ENCODE results near the gene ATP6V0C.
"Not testable (repeated sequence)": the region's sequence is repeated elsewhere in the genome, so short reads cannot be mapped to it uniquely, and the experiment has no call there.

ATP6V0C gene

GRCh38 chr16:2560131-2560797 lies 46.5 kb downstream of the ATP6V0C start:
- not testable (repeated sequence) for DNase-seq

DNA sequence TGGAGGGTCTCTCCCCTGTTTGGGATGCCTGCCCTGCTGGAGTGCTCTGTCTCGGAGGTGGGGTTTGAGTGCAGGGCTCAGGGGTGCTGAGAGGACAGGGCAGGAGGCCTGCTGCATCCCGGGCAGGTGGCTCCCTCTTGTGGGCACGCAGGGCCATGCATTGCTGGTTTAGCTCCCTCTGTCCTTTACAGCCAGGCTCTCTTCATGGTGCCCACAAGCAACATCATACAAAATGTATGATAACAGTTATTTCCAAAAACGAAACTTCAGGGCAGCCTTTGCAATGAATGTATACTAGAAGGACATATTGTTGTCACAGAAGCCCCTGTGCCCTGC lies 47.0 kb downstream of the ATP6V0C start:
- DNase-seq, result not testable (repeated sequence)

GRCh38 chr16:2567506-2567905 lies 53.8 kb downstream of the ATP6V0C start:
- not testable (repeated sequence) for DNase-seq

DNA sequence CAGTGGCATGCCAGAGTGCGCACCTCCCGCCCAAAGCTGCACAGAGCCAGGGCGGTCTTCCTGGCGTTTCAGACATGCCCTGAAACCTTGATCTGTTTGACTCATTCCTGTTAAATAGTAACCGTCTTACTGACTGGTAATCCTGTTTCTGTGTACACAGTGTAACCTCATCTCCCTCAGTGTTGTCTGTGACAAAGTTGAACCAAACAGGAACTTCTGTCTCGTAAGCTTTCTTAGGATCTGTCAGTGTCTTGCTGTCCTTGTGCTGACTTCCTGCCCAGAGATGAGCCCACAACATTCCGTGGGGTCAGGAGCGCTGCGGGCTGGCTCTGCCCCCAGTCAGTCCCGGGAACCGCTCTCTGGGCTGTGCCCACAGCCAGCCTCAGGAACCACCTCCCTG lies 54.8 kb downstream of the ATP6V0C start:
- DNase-seq, result not testable (repeated sequence)
